ENCODE measurements around the gene EBF3.

EBF3 gene

GRCh38 chr10:129860396-129860795 is 103.7 kb downstream of the EBF3 start:
- Histone ChIP-seq H3K4me2 (ENCODE audit: insufficient read depth, low read length) (no peak overlapping the region), H3K4me3 (ENCODE audit: low read depth in 1 of 2, low read length in 2 of 2) (no peak overlapping the region), H3K4me1 (ENCODE audit: insufficient read depth, low read length) (no peaks in the 10 kb centered on the region), H3K27me3 (ENCODE audit: insufficient read depth, low read length, poor library complexity) (no peaks in the 10 kb centered on the region), H3K36me3 (ENCODE audit: insufficient read depth, low read length) (no peaks in the 10 kb centered on the region), H3K27ac (ENCODE audit: low read length) (no peak overlapping the region), H3K79me2 (ENCODE audit: insufficient read depth, low read length) (no peaks in the 10 kb centered on the region), H2AFZ (ENCODE audit: low read depth, low read length) (no peak overlapping the region), H3K9ac (ENCODE audit: low read depth, low read length) (no peak overlapping the region), H3K9me3 (ENCODE audit: insufficient read depth, low read length, severe bottlenecking) (no peaks in the 10 kb centered on the region), H4K20me1 (ENCODE audit: insufficient read depth, low read length) (no peaks in the 10 kb centered on the region)
- no peak for TF ChIP-seq CTCF (IDR thresholded peaks at IDR 0.05; ENCODE audit: borderline replicate concordance, extremely low read depth, low read length, poor library complexity, severe bottlenecking)
- no peak for TF ChIP-seq EZH2 (IDR thresholded peaks at IDR 0.05; ENCODE audit: borderline replicate concordance, low read depth, low read length, severe bottlenecking)
- DNase-seq (no peak), ATAC-seq (ENCODE audit: insufficient read depth, low read depth) (no peak)

GRCh38 chr10:129859536-129859935 is 104.5 kb downstream of the EBF3 start:
- Histone ChIP-seq H3K4me2 (ENCODE audit: insufficient read depth, low read length) (no peak overlapping the region), H3K36me3 (ENCODE audit: insufficient read depth, low read length) (no peaks in the 10 kb centered on the region), H3K27ac (ENCODE audit: low read length) (no peak overlapping the region), H3K9ac (ENCODE audit: low read depth, low read length) (no peak overlapping the region), H3K79me2 (ENCODE audit: insufficient read depth, low read length) (no peaks in the 10 kb centered on the region), H3K9me3 (ENCODE audit: insufficient read depth, low read length, severe bottlenecking) (no peaks in the 10 kb centered on the region), H3K4me3 (ENCODE audit: low read depth in 1 of 2, low read length in 2 of 2) (no peak overlapping the region), H3K27me3 (ENCODE audit: insufficient read depth, low read length, poor library complexity) (no peaks in the 10 kb centered on the region), H2AFZ (ENCODE audit: low read depth, low read length) (no peak overlapping the region), H3K4me1 (ENCODE audit: insufficient read depth, low read length) (no peaks in the 10 kb centered on the region), H4K20me1 (ENCODE audit: insufficient read depth, low read length) (no peaks in the 10 kb centered on the region)
- DNase-seq (no peak), ATAC-seq (ENCODE audit: insufficient read depth, low read depth) (no peak)
- TF ChIP-seq EZH2 (IDR thresholded peaks at IDR 0.05; ENCODE audit: borderline replicate concordance, low read depth, low read length, severe bottlenecking) (no peak), CTCF (IDR thresholded peaks at IDR 0.05; ENCODE audit: borderline replicate concordance, extremely low read depth, low read length, poor library complexity, severe bottlenecking) (no peak)

GRCh38 chr10:129857242-129857960 is 106.7 kb downstream of the EBF3 start:
- no peaks in the 10 kb centered on the region for H3K9me3 ChIP-seq (ENCODE audit: insufficient read depth, low read length, severe bottlenecking)
- no peak overlapping the region for H2AFZ ChIP-seq (ENCODE audit: low read depth, low read length)
- H3K4me1 ChIP-seq (ENCODE audit: insufficient read depth, low read length), result no peaks in the 10 kb centered on the region
- TF ChIP-seq CTCF (IDR thresholded peaks at IDR 0.05; ENCODE audit: borderline replicate concordance, extremely low read depth, low read length, poor library complexity, severe bottlenecking) (no peak), EZH2 (IDR thresholded peaks at IDR 0.05; ENCODE audit: borderline replicate concordance, low read depth, low read length, severe bottlenecking) (no peak)
- H3K79me2 ChIP-seq (ENCODE audit: insufficient read depth, low read length), result no peaks in the 10 kb centered on the region
- no peak for ATAC-seq (ENCODE audit: insufficient read depth, low read depth)
- DNase-seq, result no peak
- no peak overlapping the region for H3K9ac ChIP-seq (ENCODE audit: low read depth, low read length)
- no peak overlapping the region for H3K4me2 ChIP-seq (ENCODE audit: insufficient read depth, low read length)
- no peak overlapping the region for H3K27ac ChIP-seq (ENCODE audit: low read length)
- H3K4me3 ChIP-seq (ENCODE audit: low read depth in 1 of 2, low read length in 2 of 2), result no peak overlapping the region
- no peaks in the 10 kb centered on the region for H3K36me3 ChIP-seq (ENCODE audit: insufficient read depth, low read length)
- no peaks in the 10 kb centered on the region for H3K27me3 ChIP-seq (ENCODE audit: insufficient read depth, low read length, poor library complexity)
- H4K20me1 ChIP-seq (ENCODE audit: insufficient read depth, low read length), result no peaks in the 10 kb centered on the region
